HG03103 (cell line): Measurements from ENCODE around the gene SSBP3.
"Not testable (repeated sequence)": the region's sequence is repeated elsewhere in the genome, so short reads cannot be mapped to it uniquely, and the experiment has no call there.

ENCODE experiments used
- ATAC-seq: cut with Tn5 transposase; IDR thresholded peaks from one replicate; pipeline ENCODE4 v1.9.1; 2021; ENCODE audit warnings: low read depth; ENCODE audit not compliant: unreplicated experiment

The SSBP3 gene

DNA sequence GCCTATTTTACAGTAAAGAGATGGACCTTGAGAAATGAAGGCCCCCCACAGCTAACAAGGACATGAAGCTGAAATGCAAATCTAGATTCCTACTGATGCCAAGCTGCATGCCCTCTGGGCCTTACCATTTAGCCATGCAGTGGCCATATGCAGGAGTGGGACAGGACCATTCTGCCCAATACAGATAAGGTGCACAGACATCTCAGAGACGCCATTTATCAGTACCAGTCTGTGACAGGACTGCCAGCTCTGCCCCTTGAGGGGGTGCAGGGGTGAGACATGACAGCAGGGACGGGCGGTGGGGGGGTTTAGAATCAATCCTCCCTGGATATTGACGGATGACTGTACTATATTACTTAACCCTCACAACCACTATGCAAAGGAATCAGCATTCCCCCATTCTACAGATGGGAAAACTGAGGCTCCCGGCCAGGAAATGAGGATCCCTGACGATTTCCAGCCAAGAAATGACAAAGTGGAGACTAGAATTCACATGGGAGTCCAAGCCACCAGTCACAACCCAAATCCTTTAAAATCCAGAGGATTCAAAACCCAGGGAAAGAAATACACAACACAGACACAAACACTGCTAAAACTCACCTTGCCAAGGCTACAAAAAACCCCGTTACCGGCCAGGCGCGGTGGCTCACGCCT is 10.8 kb downstream of the SSBP3 start:
- ATAC-seq = no peak

DNA sequence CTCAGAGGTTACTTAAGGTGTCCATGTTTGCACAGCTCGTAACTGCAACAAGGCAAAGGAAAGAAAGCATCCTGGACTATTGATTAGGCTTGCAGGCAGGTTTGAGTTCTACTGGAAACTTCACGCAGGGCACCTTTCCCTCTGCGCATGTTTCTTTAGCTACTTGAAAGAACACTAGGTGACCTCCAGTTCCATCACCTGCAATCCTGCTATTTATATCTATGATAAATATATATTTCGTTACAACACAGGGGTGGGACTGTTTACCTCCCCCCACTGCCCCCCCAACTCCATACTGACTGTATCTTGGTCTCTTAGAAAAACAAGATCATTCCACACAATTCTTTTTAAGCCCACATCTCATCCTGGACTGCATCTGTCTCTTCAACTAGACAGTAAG is 12.1 kb downstream of the SSBP3 start:
- ATAC-seq = no peak

- ATAC-seq = no peak
Observed at GRCh38 chr1:54392401-54392800, 13.8 kb downstream of the SSBP3 start.

DNA sequence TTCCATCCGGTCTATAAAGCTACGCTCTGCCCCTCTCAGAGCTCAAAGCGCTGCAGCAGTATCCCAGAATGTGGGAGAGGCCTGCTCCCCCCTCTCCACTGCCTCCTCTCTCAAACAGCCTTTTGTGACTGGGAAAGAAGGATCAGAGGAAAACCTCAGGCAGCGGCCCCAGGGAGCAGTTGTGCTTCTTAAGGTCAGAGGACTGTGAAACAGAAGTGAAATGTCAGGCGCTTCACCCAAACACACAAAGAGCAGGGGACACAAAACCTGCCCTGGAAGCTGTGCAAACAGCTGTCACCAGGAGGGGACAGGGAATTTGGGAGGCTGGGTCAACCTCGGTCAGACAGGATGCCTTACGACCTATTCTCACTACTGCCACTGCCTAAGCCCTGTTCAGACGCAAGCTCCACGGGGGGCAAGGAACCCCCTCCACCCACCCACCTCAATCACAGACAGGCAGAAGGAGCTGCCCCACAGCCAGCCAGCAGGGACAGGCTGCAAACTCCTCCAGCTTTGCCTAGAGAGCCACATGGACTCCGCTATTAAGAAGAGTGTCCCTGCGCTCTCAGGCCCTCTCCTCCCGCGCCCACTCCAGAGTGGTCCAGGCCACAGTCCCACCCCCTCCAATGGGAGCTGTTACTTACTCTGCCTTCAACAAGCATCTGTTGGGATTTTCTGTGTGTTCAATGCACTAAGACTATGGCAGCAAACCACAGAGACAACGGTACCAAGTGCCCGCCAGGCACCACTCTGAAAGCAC is 14.6 kb downstream of the SSBP3 start:
- ATAC-seq = no peak

- ATAC-seq = no peak
Observed at GRCh38 chr1:54390655-54391054, 15.5 kb downstream of the SSBP3 start.

DNA sequence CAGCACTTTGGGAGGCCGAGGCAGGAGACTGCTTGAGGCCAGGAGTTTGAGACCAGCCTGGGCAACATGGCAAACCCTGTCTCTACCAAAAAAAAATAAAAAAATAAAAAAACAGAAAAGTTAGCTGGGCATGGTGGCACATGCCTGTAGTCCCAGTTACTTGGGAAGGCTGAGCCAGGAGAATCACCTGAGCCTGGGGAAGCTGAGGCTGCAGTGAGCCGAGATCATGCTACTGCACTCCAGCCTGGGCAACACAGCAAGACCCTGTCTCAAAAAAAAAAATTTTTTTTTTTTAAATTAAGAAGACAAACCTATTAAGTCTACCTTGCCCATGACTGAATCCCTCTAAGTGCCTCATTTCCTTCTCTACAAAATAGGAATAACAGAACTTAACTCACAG is 16.6 kb downstream of the SSBP3 start:
- ATAC-seq = not testable (repeated sequence)

DNA sequence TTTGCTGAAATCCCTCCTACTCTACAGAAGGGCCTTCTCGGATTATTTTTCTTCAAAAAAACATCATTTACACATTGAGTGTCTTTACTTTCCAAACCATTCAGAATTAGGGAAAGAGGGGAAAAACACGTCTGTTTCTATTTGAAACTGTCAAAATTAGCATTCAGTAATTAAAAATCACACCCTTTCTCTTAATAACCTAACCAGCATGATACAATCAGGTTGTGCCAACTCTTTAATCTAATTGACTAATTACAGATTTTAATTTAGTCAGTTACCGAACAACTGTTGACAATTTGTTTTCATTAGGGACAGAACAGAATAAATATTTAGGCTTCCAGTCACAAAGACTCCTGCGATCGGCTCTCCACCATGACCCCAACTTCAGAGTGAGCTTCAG is 18.8 kb downstream of the SSBP3 start:
- ATAC-seq = no peak

DNA sequence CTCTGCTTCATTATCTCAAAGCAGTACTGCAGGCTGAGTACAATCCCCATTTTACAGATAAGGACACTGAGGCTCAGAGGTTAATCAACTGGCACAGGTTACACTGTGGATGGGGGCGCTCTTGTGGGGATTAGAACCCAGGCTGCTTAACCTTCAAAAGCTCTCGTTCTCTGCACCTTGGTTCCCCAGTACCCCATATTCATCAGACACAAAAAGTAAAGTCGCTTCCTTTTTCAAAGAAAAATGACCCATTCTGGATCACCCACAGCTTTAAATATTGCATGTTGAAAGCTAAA is 20.5 kb downstream of the SSBP3 start:
- no peak for ATAC-seq

DNA sequence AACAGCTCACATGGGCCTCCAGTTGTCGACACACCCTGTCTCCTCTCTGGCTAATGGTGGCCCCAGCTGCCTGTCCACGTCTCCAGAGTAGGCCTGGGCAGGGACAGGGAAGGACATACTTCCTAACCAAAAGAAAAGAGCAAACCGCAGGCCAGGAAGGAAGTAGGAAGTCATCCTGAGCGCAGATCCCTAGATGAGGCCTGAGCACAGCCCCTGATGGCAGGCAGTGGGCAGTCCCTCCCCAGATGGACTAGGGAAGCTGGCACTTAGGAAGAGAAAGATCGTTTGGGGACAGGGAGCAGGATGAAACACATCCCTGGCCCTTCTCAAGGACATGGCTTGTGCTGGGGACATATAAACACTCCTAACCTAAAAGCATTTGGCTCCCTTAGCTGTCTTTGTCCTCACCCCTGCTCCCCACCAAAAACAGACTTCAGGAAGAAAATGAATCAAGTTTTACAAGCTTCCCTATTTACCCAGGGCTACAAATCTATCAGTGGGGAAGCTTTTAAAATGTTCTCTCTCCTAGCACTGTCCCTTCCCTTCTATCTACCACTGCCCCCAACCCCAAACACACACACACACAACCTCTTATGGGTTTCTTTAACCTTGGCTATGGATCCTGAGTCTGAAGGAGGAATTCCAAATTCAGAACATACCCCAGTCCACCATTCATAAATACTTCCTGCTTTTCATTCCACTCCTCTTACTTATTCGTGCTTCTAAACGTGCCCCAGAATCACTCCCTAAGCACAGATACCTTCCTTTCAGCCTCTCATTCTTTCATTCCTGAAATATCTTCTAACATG is 21.1 kb downstream of the SSBP3 start:
- ATAC-seq = no peak

DNA sequence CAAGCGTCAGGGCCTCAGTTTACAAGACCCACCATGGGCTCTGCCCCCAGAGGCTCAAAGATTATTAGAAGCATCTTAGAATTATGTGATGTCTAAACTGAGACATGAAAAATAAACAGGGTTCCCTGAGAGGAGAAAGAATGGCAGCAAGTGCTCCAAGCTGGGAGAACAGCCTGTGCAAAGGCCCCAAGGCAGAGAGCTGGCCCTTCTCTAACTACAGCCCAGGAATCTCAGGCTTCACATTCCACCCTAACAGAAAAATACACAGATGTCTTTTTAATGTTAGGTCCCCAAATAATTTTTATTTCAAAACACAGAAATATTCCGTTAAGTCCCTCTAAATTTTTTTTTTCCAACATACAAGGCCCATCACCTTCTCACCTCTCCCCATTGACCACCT is 21.7 kb downstream of the SSBP3 start:
- no peak for ATAC-seq

DNA sequence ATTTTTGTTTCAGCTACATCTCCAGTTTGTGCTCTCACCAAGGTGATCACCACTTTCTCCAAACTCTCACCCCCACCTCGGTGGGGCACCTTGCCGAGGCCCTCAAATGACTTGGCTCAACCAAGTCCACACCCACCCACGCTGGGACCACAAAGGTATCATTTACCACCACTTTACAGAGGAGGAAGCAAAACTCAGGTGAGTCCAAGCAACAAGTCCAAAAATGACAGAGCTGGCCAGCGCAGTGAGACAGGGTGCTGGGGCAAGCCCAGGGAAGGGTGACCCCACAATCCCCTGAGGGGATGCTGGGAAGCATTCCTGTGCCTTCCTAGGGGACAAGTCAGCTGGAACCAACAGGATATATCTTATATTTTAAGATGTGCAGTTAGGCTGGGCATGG is 24.7 kb downstream of the SSBP3 start:
- ATAC-seq = no peak

DNA sequence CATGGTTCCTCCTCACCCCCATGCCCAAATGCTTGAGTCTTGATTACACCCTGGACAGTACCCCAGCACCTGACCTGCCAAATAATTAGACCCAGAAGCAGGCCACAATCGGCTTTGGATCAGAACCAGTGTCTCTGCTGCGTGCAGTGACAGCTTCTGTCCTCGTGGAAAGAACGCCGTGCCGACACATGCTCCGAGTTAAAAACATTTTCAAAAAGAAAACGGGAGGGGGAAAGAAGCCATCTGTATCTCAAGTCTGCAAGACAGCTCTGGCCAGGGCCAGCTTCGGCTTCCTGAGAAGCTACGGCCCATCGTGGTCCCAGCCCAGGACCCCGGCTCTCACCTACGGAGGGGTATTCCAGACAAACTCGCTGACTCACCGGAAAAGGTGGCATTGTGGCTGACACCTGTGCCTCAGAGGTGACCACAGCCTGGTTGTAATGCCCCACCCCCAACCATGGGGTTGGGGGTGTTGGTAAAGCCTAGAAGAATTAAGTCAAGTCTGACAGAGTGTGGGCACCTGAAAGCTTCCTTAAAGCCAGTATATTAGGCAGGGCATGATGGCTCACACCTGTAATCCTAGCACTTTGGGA is 25.8 kb downstream of the SSBP3 start:
- ATAC-seq = no peak

- no peak for ATAC-seq
Observed at GRCh38 chr1:54379555-54380289, 26.5 kb downstream of the SSBP3 start.

DNA sequence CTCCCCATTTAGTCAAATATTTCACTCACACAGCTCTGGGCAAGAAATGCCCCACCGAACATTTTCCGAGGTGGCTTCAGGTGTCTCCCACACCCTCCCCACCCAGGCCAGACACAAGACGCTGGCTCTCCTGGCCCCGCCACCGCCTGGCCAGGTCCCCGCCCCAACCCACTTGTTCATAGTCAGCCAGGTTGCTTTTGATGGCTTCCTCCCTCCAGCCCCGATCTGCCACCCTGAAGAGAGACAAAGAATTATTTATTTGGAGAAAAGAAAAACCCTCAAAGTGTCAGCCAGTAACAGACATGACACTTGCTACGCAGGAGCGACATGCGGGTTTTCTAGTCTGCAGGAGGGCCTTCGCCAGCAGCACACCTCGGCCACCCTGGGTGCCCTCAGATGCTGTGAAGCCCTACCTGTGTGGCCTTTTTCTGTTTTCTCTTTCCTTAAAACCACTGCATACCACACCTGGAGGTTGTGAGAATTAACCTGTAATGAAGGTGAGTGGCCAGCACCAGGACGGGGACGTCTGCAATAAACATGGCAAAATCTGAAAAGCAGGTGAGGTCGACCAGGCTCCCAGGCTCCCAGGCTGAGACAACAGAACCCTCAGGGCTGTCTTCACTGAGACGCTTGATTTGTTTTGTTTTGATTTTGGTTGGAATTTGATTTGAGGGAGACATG is 27.2 kb downstream of the SSBP3 start:
- no peak for ATAC-seq

- ATAC-seq = no peak
Observed at GRCh38 chr1:54378157-54378873, 27.9 kb downstream of the SSBP3 start.

GRCh38 chr1:54377040-54377691 is 29.0 kb downstream of the SSBP3 start:
- no peak for ATAC-seq

- ATAC-seq = peak; percentile 45
Observed at GRCh38 chr1:54376430-54377039, 29.7 kb downstream of the SSBP3 start.

- no peak for ATAC-seq
Observed at GRCh38 chr1:54375712-54376429, 30.3 kb downstream of the SSBP3 start.
